ENCODE results near the gene STK25. TPM values are rescaled to one million over a fixed set of nuclear protein-coding genes. Genes with fewer than 3 reads are reported as not detected.

The STK25 gene
- 180 and 198 TPM in 2 replicates for total RNA-seq

GRCh38 chr2:241508240-241509154 is at the start of gene STK25:
Gene STK25, minus strand, starts transcription at chr2:241508584. Its CDS starts 549 bp downstream, at chr2:241508035.

Other genes starting within 250 kb of the STK25 start
- gene HDLBP, start 192.9 kb downstream of the STK25 start, total RNA-seq: 430 and 450 TPM in 2 replicates
- gene SEPTIN2, start 192.7 kb downstream of the STK25 start, total RNA-seq: 236 and 282 TPM in 2 replicates
- 18.5 and 19.5 TPM in 2 replicates for gene FARP2, start 152.3 kb downstream of the STK25 start, total RNA-seq
- 29.7 and 36.5 TPM in 2 replicates for gene BOK, start 50.2 kb upstream of the STK25 start, total RNA-seq
- gene THAP4, start 128.6 kb upstream of the STK25 start, total RNA-seq: 49.8 and 62.0 TPM in 2 replicates
- gene ATG4B, start 129.1 kb upstream of the STK25 start, total RNA-seq: 64.5 and 66.7 TPM in 2 replicates
- 139 and 142 TPM in 2 replicates for gene DTYMK, start 178.2 kb upstream of the STK25 start, total RNA-seq
- gene ING5, start 193.5 kb upstream of the STK25 start, total RNA-seq: 20.2 and 22.0 TPM in 2 replicates
- gene D2HGDH, start 226.0 kb upstream of the STK25 start, total RNA-seq: 10.3 and 11.0 TPM in 2 replicates